Esophagus squamous epithelium (tissue), 4 donors: ENCODE results near the gene COQ9.
"Not testable (repeated sequence)": the region's sequence is repeated elsewhere in the genome, so short reads cannot be mapped to it uniquely, and the experiment has no call there.

ENCODE experiments used
- POLR2A ChIP-seq, 4 donors: fragments of 450-650 bp; IDR thresholded peaks; one replicate each; pipeline ENCODE4 v1.6.1; 2017; ENCODE audit warnings: antibody characterized with exemption in 4 of 4, mild to moderate bottlenecking in 4 of 4, moderate library complexity in 3 of 4
- TF ChIP-seq, protein P1 (sequence below), 6 experiments: fragments of 450-650 bp in 4 of 6; fragments of 200-600 bp in 2 of 6; sonication (generic) in 2 of 6; IDR thresholded peaks; one replicate each; pipeline ENCODE4 v1.5.1; 2016 to 2019; ENCODE audit warnings: antibody characterized with exemption in 6 of 6, mild to moderate bottlenecking in 4 of 6, moderate library complexity in 4 of 6

DNA sequence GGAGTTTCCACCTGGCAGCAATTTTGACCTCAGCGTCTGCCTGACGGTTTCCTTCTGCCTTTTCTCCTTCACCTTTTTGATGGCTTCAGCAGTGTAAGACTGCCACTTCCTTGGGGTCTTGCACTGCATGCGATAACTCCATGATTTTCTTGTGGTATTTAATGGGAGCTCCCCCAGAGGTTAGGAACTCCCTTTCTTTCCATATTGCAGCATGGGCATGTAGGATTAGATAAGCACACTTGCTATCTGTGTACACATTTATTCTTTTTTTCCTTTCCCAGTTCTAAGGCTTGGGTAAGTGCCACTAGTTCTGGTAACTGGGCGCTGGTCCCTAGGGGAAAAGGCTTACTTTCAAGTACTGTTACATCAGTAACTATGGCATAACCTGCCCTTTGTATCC is 49.8 kb upstream of the COQ9 start:
- TF ChIP-seq, protein P1, sequence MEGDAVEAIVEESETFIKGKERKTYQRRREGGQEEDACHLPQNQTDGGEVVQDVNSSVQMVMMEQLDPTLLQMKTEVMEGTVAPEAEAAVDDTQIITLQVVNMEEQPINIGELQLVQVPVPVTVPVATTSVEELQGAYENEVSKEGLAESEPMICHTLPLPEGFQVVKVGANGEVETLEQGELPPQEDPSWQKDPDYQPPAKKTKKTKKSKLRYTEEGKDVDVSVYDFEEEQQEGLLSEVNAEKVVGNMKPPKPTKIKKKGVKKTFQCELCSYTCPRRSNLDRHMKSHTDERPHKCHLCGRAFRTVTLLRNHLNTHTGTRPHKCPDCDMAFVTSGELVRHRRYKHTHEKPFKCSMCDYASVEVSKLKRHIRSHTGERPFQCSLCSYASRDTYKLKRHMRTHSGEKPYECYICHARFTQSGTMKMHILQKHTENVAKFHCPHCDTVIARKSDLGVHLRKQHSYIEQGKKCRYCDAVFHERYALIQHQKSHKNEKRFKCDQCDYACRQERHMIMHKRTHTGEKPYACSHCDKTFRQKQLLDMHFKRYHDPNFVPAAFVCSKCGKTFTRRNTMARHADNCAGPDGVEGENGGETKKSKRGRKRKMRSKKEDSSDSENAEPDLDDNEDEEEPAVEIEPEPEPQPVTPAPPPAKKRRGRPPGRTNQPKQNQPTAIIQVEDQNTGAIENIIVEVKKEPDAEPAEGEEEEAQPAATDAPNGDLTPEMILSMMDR (IDR thresholded peaks at IDR 0.05), result not testable (repeated sequence)
- not testable (repeated sequence) for TF ChIP-seq POLR2A (IDR thresholded peaks at IDR 0.05)
